ENCODE results near the gene AKAP6. TPM values are rescaled to one million over a fixed set of nuclear protein-coding genes. Genes with fewer than 3 reads are reported as not detected.

The AKAP6 gene
- total and polyA plus RNA-seq, 5 donors, result 15.8 to 138 (median 115) TPM

DNA sequence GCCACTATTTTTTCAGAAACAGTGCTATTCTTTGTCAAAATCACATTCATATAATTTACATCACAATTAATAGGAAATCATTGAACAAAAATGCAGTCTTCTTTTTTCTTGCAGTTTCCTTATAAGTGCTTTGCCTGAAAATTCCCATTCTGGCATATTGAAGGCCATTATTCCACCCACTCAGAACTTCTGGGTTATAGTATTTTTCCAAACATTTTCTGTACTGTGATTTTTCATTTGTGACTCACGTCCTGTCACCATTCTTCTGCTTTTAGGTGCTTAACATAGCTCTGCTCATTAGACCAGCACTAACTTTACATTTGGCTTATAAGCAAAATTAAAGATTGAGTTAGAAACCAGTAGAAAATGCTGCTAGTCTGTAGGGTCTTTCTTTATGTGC lies 368.6 kb downstream of the AKAP6 start:
- no peak for DNase-seq
- H3K4me1 ChIP-seq (ENCODE audit: control insufficient read depth, insufficient read depth, low read length), result peaks cover 1% of the 10 kb centered on the region
- H3K9me3 ChIP-seq (ENCODE audit: control insufficient read depth, low read length), result no peaks in the 10 kb centered on the region
- H3K27ac ChIP-seq (ENCODE audit: low read length), result no peak overlapping the region
- ATAC-seq, result no peak
- intact Hi-C loops (cut with DNase I), result no loop called here
- no peak overlapping the region for H3K4me3 ChIP-seq (ENCODE audit: low read length)
- no peaks in the 10 kb centered on the region for H3K27me3 ChIP-seq (ENCODE audit: control insufficient read depth, insufficient read depth)
- 81% methylated on average over 1 of the region's 1 CpG for WGBS

- no peak overlapping the region for H3K27ac ChIP-seq (ENCODE audit: low read length)
- no peaks in the 10 kb centered on the region for H3K9me3 ChIP-seq (ENCODE audit: control insufficient read depth, low read length)
- 94% methylated on average over 2 of the region's 2 CpGs for WGBS
- no peak for ATAC-seq
- peaks cover 3% of the 10 kb centered on the region for H3K4me1 ChIP-seq (ENCODE audit: control insufficient read depth, insufficient read depth, low read length)
- H3K27me3 ChIP-seq (ENCODE audit: control insufficient read depth, insufficient read depth), result no peaks in the 10 kb centered on the region
- DNase-seq, result no peak
- H3K4me3 ChIP-seq (ENCODE audit: low read length), result no peak overlapping the region
- intact Hi-C loops (cut with DNase I), result no loop called here
These were observed 369.7 kb downstream of the AKAP6 start for GRCh38 chr14:32698831-32699230.

GRCh38 chr14:32701475-32701874 lies 372.4 kb downstream of the AKAP6 start:
- H3K9me3 ChIP-seq (ENCODE audit: control insufficient read depth, low read length), result no peaks in the 10 kb centered on the region
- 93% methylated on average over 2 of the region's 2 CpGs for WGBS
- H3K4me1 ChIP-seq (ENCODE audit: control insufficient read depth, insufficient read depth, low read length), result peaks cover 3% of the 10 kb centered on the region
- no peak overlapping the region for H3K4me3 ChIP-seq (ENCODE audit: low read length)
- no peak overlapping the region for H3K27ac ChIP-seq (ENCODE audit: low read length)
- intact Hi-C loops (cut with DNase I), result no loop called here
- ATAC-seq (no peak), DNase-seq (no peak)
- H3K27me3 ChIP-seq (ENCODE audit: control insufficient read depth, insufficient read depth), result no peaks in the 10 kb centered on the region

GRCh38 chr14:32702088-32702487 lies 373.0 kb downstream of the AKAP6 start:
- Histone ChIP-seq H3K4me1 (ENCODE audit: control insufficient read depth, insufficient read depth, low read length) (peaks cover 3% of the 10 kb centered on the region), H3K4me3 (ENCODE audit: low read length) (no peak overlapping the region), H3K27ac (ENCODE audit: low read length) (no peak overlapping the region), H3K9me3 (ENCODE audit: control insufficient read depth, low read length) (no peaks in the 10 kb centered on the region), H3K27me3 (ENCODE audit: control insufficient read depth, insufficient read depth) (no peaks in the 10 kb centered on the region)
- DNase-seq (no peak), ATAC-seq (no peak)
- intact Hi-C loops (cut with DNase I), result no loop called here

GRCh38 chr14:32702562-32702961 lies 373.5 kb downstream of the AKAP6 start:
- H3K27me3 ChIP-seq (ENCODE audit: control insufficient read depth, insufficient read depth), result no peaks in the 10 kb centered on the region
- peaks cover 3% of the 10 kb centered on the region for H3K4me1 ChIP-seq (ENCODE audit: control insufficient read depth, insufficient read depth, low read length)
- no peaks in the 10 kb centered on the region for H3K9me3 ChIP-seq (ENCODE audit: control insufficient read depth, low read length)
- intact Hi-C loops (cut with DNase I), result no loop called here
- no peak overlapping the region for H3K4me3 ChIP-seq (ENCODE audit: low read length)
- peak; percentile 87 to 93 for ATAC-seq
- WGBS, result 13% methylated on average over 8 of the region's 8 CpGs
- peak overlapping the region; percentile 19 for H3K27ac ChIP-seq (ENCODE audit: low read length)
- peak; percentile 47 to 67 (median 67) for DNase-seq

GRCh38 chr14:32703183-32703621 lies 374.1 kb downstream of the AKAP6 start:
- Histone ChIP-seq H3K27ac (ENCODE audit: low read length) (peak overlapping the region; percentile 78), H3K4me1 (ENCODE audit: control insufficient read depth, insufficient read depth, low read length) (peaks cover 3% of the 10 kb centered on the region), H3K27me3 (ENCODE audit: control insufficient read depth, insufficient read depth) (no peaks in the 10 kb centered on the region), H3K9me3 (ENCODE audit: control insufficient read depth, low read length) (no peaks in the 10 kb centered on the region), H3K4me3 (ENCODE audit: low read length) (no peak overlapping the region)
- no peak for DNase-seq
- WGBS, result 10% methylated on average over 4 of the region's 4 CpGs
- intact Hi-C loops (cut with DNase I), result no loop called here
- ATAC-seq, result peak; percentile 70 to 88

- H3K4me3 ChIP-seq (ENCODE audit: low read length), result no peak overlapping the region
- peaks cover 5% of the 10 kb centered on the region for H3K4me1 ChIP-seq (ENCODE audit: control insufficient read depth, insufficient read depth, low read length)
- no peak for ATAC-seq
- no peak for DNase-seq
- WGBS, result 81% methylated on average over 1 of the region's 1 CpG
- no peak overlapping the region for H3K27ac ChIP-seq (ENCODE audit: low read length)
- H3K9me3 ChIP-seq (ENCODE audit: control insufficient read depth, low read length), result no peaks in the 10 kb centered on the region
- intact Hi-C loops (cut with DNase I), result no loop called here
- no peaks in the 10 kb centered on the region for H3K27me3 ChIP-seq (ENCODE audit: control insufficient read depth, insufficient read depth)
These were observed 377.8 kb downstream of the AKAP6 start for GRCh38 chr14:32706721-32707519.

DNA sequence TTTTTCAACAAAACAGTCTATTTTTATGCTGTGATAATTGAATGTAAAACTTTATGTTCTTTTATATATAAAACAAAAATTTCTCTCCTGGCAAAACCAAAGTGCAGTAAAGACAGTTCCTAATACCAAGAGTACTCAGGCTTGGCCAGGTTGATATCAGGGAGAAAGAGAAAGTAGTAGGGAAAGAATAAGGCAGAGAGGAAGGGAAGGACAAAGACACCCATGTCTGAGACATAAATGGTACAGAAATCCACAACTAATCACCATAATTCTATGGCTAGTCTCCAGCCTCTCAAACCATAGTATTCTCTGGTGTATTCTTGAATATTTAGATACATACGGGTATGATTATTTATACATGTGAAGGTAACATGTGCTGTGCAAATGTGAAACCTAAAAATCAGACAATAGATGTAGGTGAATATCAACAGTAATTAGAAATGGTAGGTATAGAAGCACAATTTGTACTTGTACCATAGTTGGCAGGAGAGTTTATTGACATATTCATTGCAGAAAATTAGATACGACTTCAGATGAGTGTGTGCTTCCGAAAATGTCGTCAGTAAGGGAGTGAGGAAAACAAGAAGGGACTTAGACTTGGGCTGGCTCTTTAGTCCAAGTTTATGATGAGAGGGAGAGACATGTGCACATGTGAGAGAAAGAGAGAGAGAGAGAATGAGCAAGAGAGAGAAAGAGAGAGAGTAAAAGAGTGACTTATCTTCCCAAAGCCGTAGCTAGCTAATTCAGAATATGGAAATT lies 378.8 kb downstream of the AKAP6 start:
- no peak for DNase-seq
- 59% methylated on average over 5 of the region's 5 CpGs for WGBS
- no peaks in the 10 kb centered on the region for H3K27me3 ChIP-seq (ENCODE audit: control insufficient read depth, insufficient read depth)
- H3K4me1 ChIP-seq (ENCODE audit: control insufficient read depth, insufficient read depth, low read length), result peaks cover 3% of the 10 kb centered on the region
- no peak overlapping the region for H3K27ac ChIP-seq (ENCODE audit: low read length)
- H3K4me3 ChIP-seq (ENCODE audit: low read length), result no peak overlapping the region
- no peaks in the 10 kb centered on the region for H3K9me3 ChIP-seq (ENCODE audit: control insufficient read depth, low read length)
- intact Hi-C loops (cut with DNase I), result no loop called here
- no peak for ATAC-seq

DNA sequence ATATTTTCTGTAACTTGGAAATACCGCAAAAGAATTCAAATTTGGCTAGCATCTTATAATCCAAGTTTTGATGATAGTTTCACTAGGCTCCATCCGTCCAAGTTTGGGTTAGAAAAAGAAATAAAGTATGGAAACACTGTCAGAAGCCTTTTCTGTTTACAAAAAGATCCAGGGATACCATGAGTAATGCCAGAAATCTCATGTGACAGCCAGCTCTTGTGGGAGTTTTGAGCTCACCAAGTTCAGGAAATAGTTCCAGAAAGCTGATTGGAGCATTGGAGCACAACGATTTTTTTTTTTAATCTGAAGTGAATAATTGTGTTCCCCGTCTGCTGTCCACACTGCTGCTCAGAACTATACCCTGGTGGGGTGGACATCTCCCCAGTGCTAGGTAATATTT lies 379.9 kb downstream of the AKAP6 start:
- Histone ChIP-seq H3K27ac (ENCODE audit: low read length) (no peak overlapping the region), H3K27me3 (ENCODE audit: control insufficient read depth, insufficient read depth) (no peaks in the 10 kb centered on the region), H3K9me3 (ENCODE audit: control insufficient read depth, low read length) (no peaks in the 10 kb centered on the region), H3K4me3 (ENCODE audit: low read length) (no peak overlapping the region), H3K4me1 (ENCODE audit: control insufficient read depth, insufficient read depth, low read length) (peaks cover 2% of the 10 kb centered on the region)
- ATAC-seq (peak; percentile 80 to 85), DNase-seq (peak in 1 of 3 donors; percentile 18)
- WGBS, result 14% methylated on average over 4 of the region's 4 CpGs
- intact Hi-C loops (cut with DNase I), result no loop called here

DNA sequence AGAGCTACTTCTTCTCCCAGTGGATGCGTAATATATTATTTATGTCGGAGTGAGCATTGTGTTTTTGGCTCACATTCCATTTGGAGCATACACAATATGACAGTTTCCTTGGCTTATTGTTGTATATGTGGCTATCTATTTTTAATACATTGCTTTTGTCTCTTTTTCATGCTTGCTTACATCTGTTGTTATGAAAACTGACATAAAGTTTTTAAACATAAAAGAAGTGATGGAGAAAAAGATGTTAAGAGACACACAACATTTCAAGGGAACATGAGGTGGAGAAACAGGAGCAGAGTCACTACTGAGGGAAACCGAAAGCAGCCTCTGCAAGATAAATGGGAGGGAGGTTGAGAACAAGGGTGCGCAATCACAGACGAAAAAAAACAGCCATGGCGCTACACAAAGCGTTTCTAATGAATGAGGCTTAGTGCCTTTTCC lies 381.2 kb downstream of the AKAP6 start:
- DNase-seq, result no peak
- peak overlapping the region; percentile 37 for H3K27ac ChIP-seq (ENCODE audit: low read length)
- peak; percentile 43 to 56 for ATAC-seq
- peak overlapping the region; percentile 40 for H3K4me3 ChIP-seq (ENCODE audit: low read length)
- peaks cover 2% of the 10 kb centered on the region for H3K4me1 ChIP-seq (ENCODE audit: control insufficient read depth, insufficient read depth, low read length)
- 60% methylated on average over 7 of the region's 7 CpGs for WGBS
- H3K27me3 ChIP-seq (ENCODE audit: control insufficient read depth, insufficient read depth), result no peaks in the 10 kb centered on the region
- intact Hi-C loops (cut with DNase I), result loop anchor here in 2 of 4 donors (5.0 to 10.0 kb wide), 2 partner anchors 117 to 135 kb away; no protein-coding TSS in a partner anchor
- H3K9me3 ChIP-seq (ENCODE audit: control insufficient read depth, low read length), result no peaks in the 10 kb centered on the region

All from right cardiac atrium (tissue), 5 donors.